ENCODE data around the gene DSP. TPM values are rescaled to one million over a fixed set of nuclear protein-coding genes. Genes with fewer than 3 reads are reported as not detected.

DSP gene
- total RNA-seq, 4 donors from 2014 or later = 3.8 to 28.3 (median 9.0) TPM

DNA sequence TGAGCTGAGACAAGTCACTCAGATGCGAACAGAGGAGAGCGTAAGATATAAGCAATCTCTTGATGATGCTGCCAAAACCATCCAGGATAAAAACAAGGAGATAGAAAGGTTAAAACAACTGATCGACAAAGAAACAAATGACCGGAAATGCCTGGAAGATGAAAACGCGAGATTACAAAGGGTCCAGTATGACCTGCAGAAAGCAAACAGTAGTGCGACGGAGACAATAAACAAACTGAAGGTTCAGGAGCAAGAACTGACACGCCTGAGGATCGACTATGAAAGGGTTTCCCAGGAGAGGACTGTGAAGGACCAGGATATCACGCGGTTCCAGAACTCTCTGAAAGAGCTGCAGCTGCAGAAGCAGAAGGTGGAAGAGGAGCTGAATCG lies 39.1 kb downstream of the DSP start:
- H3K4me1 ChIP-seq = no peaks in the 10 kb centered on the region
- no peak overlapping the region for H3K4me3 ChIP-seq
- intact Hi-C loops (cut with DNase I; ENCODE audit: low total_unique reads) = no loop called here
- no peak overlapping the region for H3K27ac ChIP-seq
- TF ChIP-seq, protein P1, sequence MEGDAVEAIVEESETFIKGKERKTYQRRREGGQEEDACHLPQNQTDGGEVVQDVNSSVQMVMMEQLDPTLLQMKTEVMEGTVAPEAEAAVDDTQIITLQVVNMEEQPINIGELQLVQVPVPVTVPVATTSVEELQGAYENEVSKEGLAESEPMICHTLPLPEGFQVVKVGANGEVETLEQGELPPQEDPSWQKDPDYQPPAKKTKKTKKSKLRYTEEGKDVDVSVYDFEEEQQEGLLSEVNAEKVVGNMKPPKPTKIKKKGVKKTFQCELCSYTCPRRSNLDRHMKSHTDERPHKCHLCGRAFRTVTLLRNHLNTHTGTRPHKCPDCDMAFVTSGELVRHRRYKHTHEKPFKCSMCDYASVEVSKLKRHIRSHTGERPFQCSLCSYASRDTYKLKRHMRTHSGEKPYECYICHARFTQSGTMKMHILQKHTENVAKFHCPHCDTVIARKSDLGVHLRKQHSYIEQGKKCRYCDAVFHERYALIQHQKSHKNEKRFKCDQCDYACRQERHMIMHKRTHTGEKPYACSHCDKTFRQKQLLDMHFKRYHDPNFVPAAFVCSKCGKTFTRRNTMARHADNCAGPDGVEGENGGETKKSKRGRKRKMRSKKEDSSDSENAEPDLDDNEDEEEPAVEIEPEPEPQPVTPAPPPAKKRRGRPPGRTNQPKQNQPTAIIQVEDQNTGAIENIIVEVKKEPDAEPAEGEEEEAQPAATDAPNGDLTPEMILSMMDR (IDR thresholded peaks at IDR 0.05) = no peak
- no peak for TF ChIP-seq POLR2A (IDR thresholded peaks at IDR 0.05)
- no peaks in the 10 kb centered on the region for H3K27me3 ChIP-seq
- no peak for DNase-seq
- no peaks in the 10 kb centered on the region for H3K36me3 ChIP-seq
- no peaks in the 10 kb centered on the region for H3K9me3 ChIP-seq

DNA sequence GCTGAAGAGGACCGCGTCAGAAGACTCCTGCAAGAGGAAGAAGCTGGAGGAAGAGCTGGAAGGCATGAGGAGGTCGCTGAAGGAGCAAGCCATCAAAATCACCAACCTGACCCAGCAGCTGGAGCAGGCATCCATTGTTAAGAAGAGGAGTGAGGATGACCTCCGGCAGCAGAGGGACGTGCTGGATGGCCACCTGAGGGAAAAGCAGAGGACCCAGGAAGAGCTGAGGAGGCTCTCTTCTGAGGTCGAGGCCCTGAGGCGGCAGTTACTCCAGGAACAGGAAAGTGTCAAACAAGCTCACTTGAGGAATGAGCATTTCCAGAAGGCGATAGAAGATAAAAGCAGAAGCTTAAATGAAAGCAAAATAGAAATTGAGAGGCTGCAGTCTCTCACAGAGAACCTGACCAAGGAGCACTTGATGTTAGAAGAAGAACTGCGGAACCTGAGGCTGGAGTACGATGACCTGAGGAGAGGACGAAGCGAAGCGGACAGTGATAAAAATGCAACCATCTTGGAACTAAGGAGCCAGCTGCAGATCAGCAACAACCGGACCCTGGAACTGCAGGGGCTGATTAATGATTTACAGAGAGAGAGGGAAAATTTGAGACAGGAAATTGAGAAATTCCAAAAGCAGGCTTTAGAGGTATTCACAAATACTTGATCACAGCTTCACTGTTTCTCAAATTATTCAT lies 39.6 kb downstream of the DSP start:
- Histone ChIP-seq H3K36me3 (no peaks in the 10 kb centered on the region), H3K9me3 (no peaks in the 10 kb centered on the region), H3K27ac (no peak overlapping the region), H3K4me3 (no peak overlapping the region), H3K27me3 (no peaks in the 10 kb centered on the region), H3K4me1 (no peaks in the 10 kb centered on the region)
- DNase-seq = no peak
- intact Hi-C loops (cut with DNase I; ENCODE audit: low total_unique reads) = no loop called here
- TF ChIP-seq, protein P1 (IDR thresholded peaks at IDR 0.05) = no peak
- no peak for TF ChIP-seq POLR2A (IDR thresholded peaks at IDR 0.05)

DNA sequence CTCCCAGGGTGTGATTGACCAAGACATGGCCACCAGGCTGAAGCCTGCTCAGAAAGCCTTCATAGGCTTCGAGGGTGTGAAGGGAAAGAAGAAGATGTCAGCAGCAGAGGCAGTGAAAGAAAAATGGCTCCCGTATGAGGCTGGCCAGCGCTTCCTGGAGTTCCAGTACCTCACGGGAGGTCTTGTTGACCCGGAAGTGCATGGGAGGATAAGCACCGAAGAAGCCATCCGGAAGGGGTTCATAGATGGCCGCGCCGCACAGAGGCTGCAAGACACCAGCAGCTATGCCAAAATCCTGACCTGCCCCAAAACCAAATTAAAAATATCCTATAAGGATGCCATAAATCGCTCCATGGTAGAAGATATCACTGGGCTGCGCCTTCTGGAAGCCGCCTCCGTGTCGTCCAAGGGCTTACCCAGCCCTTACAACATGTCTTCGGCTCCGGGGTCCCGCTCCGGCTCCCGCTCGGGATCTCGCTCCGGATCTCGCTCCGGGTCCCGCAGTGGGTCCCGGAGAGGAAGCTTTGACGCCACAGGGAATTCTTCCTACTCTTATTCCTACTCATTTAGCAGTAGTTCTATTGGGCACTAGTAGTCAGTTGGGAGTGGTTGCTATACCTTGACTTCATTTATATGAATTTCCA lies 43.9 kb downstream of the DSP start:
- intact Hi-C loops (cut with DNase I; ENCODE audit: low total_unique reads) = no loop called here
- DNase-seq = no peak
- Histone ChIP-seq H3K4me1 (no peaks in the 10 kb centered on the region), H3K36me3 (no peaks in the 10 kb centered on the region), H3K4me3 (no peak overlapping the region), H3K27ac (no peak overlapping the region), H3K27me3 (no peaks in the 10 kb centered on the region), H3K9me3 (no peaks in the 10 kb centered on the region)
- TF ChIP-seq, protein P1 (IDR thresholded peaks at IDR 0.05) = no peak
- no peak for TF ChIP-seq POLR2A (IDR thresholded peaks at IDR 0.05)

DNA sequence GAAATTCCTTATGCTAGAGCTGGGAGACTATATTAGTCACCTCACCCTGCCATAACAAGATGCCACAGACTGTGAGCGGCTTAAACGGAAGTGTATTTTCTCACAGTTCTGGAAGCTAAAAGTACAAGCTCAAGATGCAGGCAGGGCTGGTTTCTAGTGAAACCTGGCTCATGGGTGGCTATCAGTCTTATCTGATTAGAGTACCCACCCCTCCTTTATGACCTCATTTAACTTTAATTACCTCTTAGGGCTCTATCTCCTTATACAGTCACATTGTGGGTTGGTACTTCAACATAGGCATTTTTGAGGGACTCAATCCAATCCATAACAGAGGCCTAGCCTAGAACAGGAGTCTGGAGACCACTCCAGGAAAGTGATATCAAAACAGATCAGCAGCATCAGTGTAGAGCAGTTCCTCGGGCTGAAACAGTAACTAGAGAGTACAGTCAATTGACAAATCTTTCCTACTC lies 46.2 kb downstream of the DSP start:
- Histone ChIP-seq H3K4me3 (no peak overlapping the region), H3K27ac (no peak overlapping the region), H3K9me3 (no peaks in the 10 kb centered on the region), H3K27me3 (no peaks in the 10 kb centered on the region), H3K4me1 (peaks cover 0 to 4% of the 10 kb centered on the region in 2 donors), H3K36me3 (no peaks in the 10 kb centered on the region)
- no peak for DNase-seq
- intact Hi-C loops (cut with DNase I; ENCODE audit: low total_unique reads) = no loop called here
- TF ChIP-seq POLR2A (IDR thresholded peaks at IDR 0.05) = no peak
- TF ChIP-seq, protein P1 (IDR thresholded peaks at IDR 0.05) = no peak

DNA sequence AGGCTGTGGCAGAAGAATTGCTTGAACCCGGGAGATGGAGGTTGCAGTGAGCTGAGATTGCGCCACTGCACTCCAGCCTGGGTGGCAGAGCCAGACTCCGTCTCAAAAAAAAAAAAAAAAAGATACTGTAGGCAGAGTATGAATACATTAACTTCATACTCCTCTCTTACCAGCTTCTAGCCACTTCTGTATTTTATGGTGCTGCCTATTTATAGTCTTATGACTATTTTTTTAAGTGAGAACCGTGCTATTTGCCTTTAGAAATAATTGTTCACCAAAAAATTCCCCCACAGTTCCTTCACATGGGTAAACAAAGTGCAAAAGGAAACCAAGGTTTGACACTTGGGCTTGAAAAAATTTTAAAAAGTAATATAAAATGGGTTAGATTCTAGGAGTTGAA lies 47.0 kb downstream of the DSP start:
- H3K9me3 ChIP-seq = no peaks in the 10 kb centered on the region
- intact Hi-C loops (cut with DNase I; ENCODE audit: low total_unique reads) = no loop called here
- H3K36me3 ChIP-seq = no peaks in the 10 kb centered on the region
- peak overlapping the region in 1 of 2 donors; percentile 15 for H3K27ac ChIP-seq
- DNase-seq = no peak
- no peak overlapping the region for H3K4me3 ChIP-seq
- H3K4me1 ChIP-seq = peaks cover 0 to 4% of the 10 kb centered on the region in 2 donors
- no peaks in the 10 kb centered on the region for H3K27me3 ChIP-seq
- TF ChIP-seq POLR2A (IDR thresholded peaks at IDR 0.05) = no peak
- TF ChIP-seq, protein P1 (IDR thresholded peaks at IDR 0.05) = no peak
